ENCODE results near the gene ATP2A1. TPM values are rescaled to one million over a fixed set of nuclear protein-coding genes. Genes with fewer than 3 reads are reported as not detected.

ATP2A1 gene
- total RNA-seq, 1 experiment from 2014 or later: 10.3 TPM

- no peaks in the 10 kb centered on the region for H3K9me2 ChIP-seq (ENCODE audit: insufficient read depth)
- H3K4me2 ChIP-seq (ENCODE audit: low read length): no peak within 1 kb of the TSS
- no peak within 1 kb of the TSS for H2AFZ ChIP-seq (ENCODE audit: low read depth, low read length, poor library complexity, severe bottlenecking)
- peaks cover 4 to 17% of the 10 kb centered on the region in 2 experiments; a peak in 3 of 4 replicates for H3K4me1 ChIP-seq (ENCODE audit: control insufficient read depth in 1 of 2, insufficient read depth in 2 of 2, low read length in 2 of 2)
- ChIA-PET POLR2A (no interaction called here), RAD21 (ENCODE audit: low non-redundant PET in 1 of 2, low total read pairs in 2 of 2, uncharacterized antibody in 2 of 2, unreplicated experiment in 2 of 2) (no interaction called here), CTCF (no interaction called here)
- no peaks in the 10 kb centered on the region for H3K36me3 ChIP-seq (ENCODE audit: control insufficient read depth in 1 of 2, insufficient read depth in 2 of 2, low read length in 2 of 2)
- H4K20me1 ChIP-seq (ENCODE audit: insufficient read depth): no peaks in the 10 kb centered on the region
- no peaks in the 10 kb centered on the region for H3K9me3 ChIP-seq (ENCODE audit: control insufficient read depth in 1 of 2, insufficient read depth in 1 of 2, low read depth in 1 of 2, low read length in 2 of 2)
- intact Hi-C loops (cut with micrococcal nuclease): no loop called here
- no peak within 1 kb of the TSS for H3K4me3 ChIP-seq (replicated peaks in 1 of 2; ENCODE audit: low read depth in 1 of 2, low read length in 2 of 2)
- no TSS peak for BruUV-seq (replicated peaks)
- no peaks in the 10 kb centered on the region for H3K79me2 ChIP-seq (ENCODE audit: insufficient read depth, low read length)
- ATAC-seq: no peak
- TF ChIP-seq SIN3A (IDR thresholded peaks at IDR 0.05; ENCODE audit: low read depth): no peak
- TF ChIP-seq EGR1 (IDR thresholded peaks at IDR 0.05; ENCODE audit: low read depth): no peak
- TF ChIP-seq SRF (IDR thresholded peaks at IDR 0.05; ENCODE audit: low read depth): no peak
- TF ChIP-seq POLR2AphosphoS5 (IDR thresholded peaks at IDR 0.05; ENCODE audit: low read depth, low read length): no peak
- no peak for TF ChIP-seq ZNF274 (IDR thresholded peaks at IDR 0.05; ENCODE audit: low read depth, low read length)
- TF ChIP-seq TCF7L2 (IDR thresholded peaks at IDR 0.05; ENCODE audit: borderline replicate concordance, extremely low read depth, insufficient read depth, insufficient read length): no peak
- TF ChIP-seq FOSL1 (IDR thresholded peaks at IDR 0.05; ENCODE audit: low read depth): no peak
- TF ChIP-seq REST (IDR thresholded peaks at IDR 0.05; ENCODE audit: low read depth): no peak
- TF ChIP-seq JUND (IDR thresholded peaks at IDR 0.05): no peak
- no peak for TF ChIP-seq CEBPB (IDR thresholded peaks at IDR 0.05; ENCODE audit: low read depth)
- TF ChIP-seq ATF3 (IDR thresholded peaks at IDR 0.05): no peak
- TF ChIP-seq ZFX (IDR thresholded peaks at IDR 0.05): no peak
- TF ChIP-seq CTCF (IDR thresholded peaks at IDR 0.05 in 2 of 3, conservative IDR thresholded peaks at IDR 0.05 in 1 of 3; ENCODE audit: borderline replicate concordance in 1 of 3, insufficient read depth in 1 of 3, low read depth in 2 of 3, low read length in 2 of 3): no peak
- no peak for TF ChIP-seq EZH2phosphoT487 (IDR thresholded peaks at IDR 0.05; ENCODE audit: borderline replicate concordance)
- TF ChIP-seq ELF1 (IDR thresholded peaks at IDR 0.05; ENCODE audit: borderline replicate concordance, low read depth): no peak
- no peak for TF ChIP-seq ZBTB33 (IDR thresholded peaks at IDR 0.05; ENCODE audit: extremely low read depth, insufficient replicate concordance, low read length)
- TF ChIP-seq RAD21 (IDR thresholded peaks at IDR 0.05; ENCODE audit: low read depth): no peak
- no peak for TF ChIP-seq YY1 (IDR thresholded peaks at IDR 0.05; ENCODE audit: extremely low read depth, insufficient replicate concordance, low read depth, low read length)
- H3K9ac ChIP-seq (ENCODE audit: low read length): no peak within 1 kb of the TSS
- DNase-seq (ENCODE audit: low read depth, low spot score): no peak
- no peak within 1 kb of the TSS for H3K27ac ChIP-seq (ENCODE audit: low read depth, low read length)
- H3K27me3 ChIP-seq (ENCODE audit: insufficient read depth, low read length): no peaks in the 10 kb centered on the region
These were observed 53.5 kb downstream of the ATP2A1 start, which contains the start of gene CD19 for GRCh38 chr16:28931801-28932225. TSS of gene CD19 (plus strand) at chr16:28931971. CDS start at chr16:28932001, 30 bp downstream.

Measured in HCT116 (cell line).